Body of pancreas (tissue), 4 donors: ENCODE data around the gene MAB21L4. TPM values are rescaled to one million over a fixed set of nuclear protein-coding genes. Genes with fewer than 3 reads are reported as not detected.

Experiments
- ATAC-seq: fragments of 150-250 bp; one replicate; pipeline ENCODE4 v1.9.1; 2016
- DNase-seq, 4 donors: peaks; one replicate each; pipeline ENCODE4 v3.0.0-alpha.2; 2019
- H3K27ac ChIP-seq, 4 donors: fragments of 200-600 bp; sonication (generic); 1 replicate in 3 of 4; 2 replicates in 1 of 4; pipeline versions ENCODE4 v1.5.1 to v1.6.1; 2016 to 2019; ENCODE audit warnings: mild to moderate bottlenecking in 1 of 4, mixed read lengths in 1 of 4, moderate library complexity in 1 of 4
- H3K27me3 ChIP-seq, 2 donors: fragments of 200-600 bp; sonication (generic); one replicate each; pipeline ENCODE4 v1.6.0; 2016; ENCODE audit warnings: mild to moderate bottlenecking in 1 of 2
- H3K36me3 ChIP-seq, 2 donors: fragments of 200-600 bp; sonication (generic); replicated peaks in 1 of 2; 2 replicates each; pipeline ENCODE4 v1.5.1; 2016; ENCODE audit warnings: low read depth in 2 of 2; ENCODE audit not compliant: insufficient read depth in 1 of 2
- H3K4me1 ChIP-seq: fragments of 200-600 bp; sonication (generic); one replicate; pipeline ENCODE4 v1.6.0; 2016
- H3K4me3 ChIP-seq, 2 donors: fragments of 200-600 bp; sonication (generic); 1 replicate in 1 of 2; 2 replicates in 1 of 2; pipeline ENCODE4 v1.5.1; 2016 to 2019
- H3K9me3 ChIP-seq, 3 donors: fragments of 200-600 bp; sonication (generic); 1 replicate in 2 of 3; 2 replicates in 1 of 3; pipeline ENCODE4 v1.5.1; 2016
- CTCF ChIP-seq, 7 experiments: fragments of 450-650 bp in 4 of 7; fragments of 200-600 bp in 3 of 7; sonication (generic) in 3 of 7; IDR thresholded peaks; one replicate each; pipeline ENCODE4 v1.5.1; 2016 to 2019; ENCODE audit warnings: antibody characterized with exemption in 7 of 7
- POLR2A ChIP-seq, 3 donors: fragments of 450-650 bp; IDR thresholded peaks; one replicate each; pipeline ENCODE4 v1.6.1; 2016; ENCODE audit warnings: antibody characterized with exemption in 3 of 3, mild to moderate bottlenecking in 2 of 3
- WGBS, 2 donors: methylation state at CpG; one replicate each; pipeline ENCODE4 v1.1.5; 2017; 5-methylcytosine and 5-hydroxymethylcytosine counted together
- intact Hi-C: fragments of 100-400 bp; cut with DNase I; formaldehyde crosslinking; loops from one replicate; pipeline ENCODE4 v1.15.1; 2023
- total RNA-seq, 2 donors: library from RNA; depleted of rRNA; stranded (reverse); fragments of >200 nt; gene quantifications; one replicate each; pipeline ENCODE4 v1.1.0, GENCODE V29; 2016

The MAB21L4 gene
- total RNA-seq, 2 donors from 2014 or later, result 0.26 TPM; not detected in 1

- Histone ChIP-seq H3K9me3 (no peaks in the 10 kb centered on the region), H3K27ac (no peak overlapping the region), H3K27me3 (no peaks in the 10 kb centered on the region), H3K36me3 (no peaks in the 10 kb centered on the region), H3K4me1 (no peaks in the 10 kb centered on the region), H3K4me3 (no peak overlapping the region)
- 89 to 90% methylated on average over 3 to 17 of the region's 18 CpGs for WGBS, 2 donors
- no peak for TF ChIP-seq POLR2A (IDR thresholded peaks at IDR 0.05)
- no peak for TF ChIP-seq CTCF (IDR thresholded peaks at IDR 0.05)
- intact Hi-C loops, result no loop called here
- no peak for ATAC-seq
- peak in 1 of 4 donors; percentile 3 for DNase-seq
Observed at GRCh38 chr2:240878341-240878936, 17.5 kb downstream of the MAB21L4 start.

- WGBS, 2 donors, result 90 to 93% methylated on average over 24 to 39 of the region's 40 CpGs
- Histone ChIP-seq H3K4me3 (no peak overlapping the region), H3K9me3 (no peaks in the 10 kb centered on the region), H3K36me3 (no peaks in the 10 kb centered on the region), H3K4me1 (no peaks in the 10 kb centered on the region), H3K27ac (no peak overlapping the region), H3K27me3 (no peaks in the 10 kb centered on the region)
- intact Hi-C loops, result no loop called here
- TF ChIP-seq CTCF (IDR thresholded peaks at IDR 0.05), result no peak
- TF ChIP-seq POLR2A (IDR thresholded peaks at IDR 0.05), result no peak
- ATAC-seq (no peak), DNase-seq (peak in 1 of 4 donors; percentile 4)
Observed at GRCh38 chr2:240877460-240878340, 18.3 kb downstream of the MAB21L4 start.

- WGBS, 2 donors, result 68 to 78% methylated on average over 15 to 17 of the region's 18 CpGs
- H3K4me3 ChIP-seq, result no peak overlapping the region
- intact Hi-C loops, result no loop called here
- DNase-seq (peak in 3 of 4 donors; percentile 60 to 63 (median 61)), ATAC-seq (peak; percentile 43)
- no peaks in the 10 kb centered on the region for H3K9me3 ChIP-seq
- no peaks in the 10 kb centered on the region for H3K36me3 ChIP-seq
- H3K4me1 ChIP-seq, result no peaks in the 10 kb centered on the region
- no peak for TF ChIP-seq CTCF (IDR thresholded peaks at IDR 0.05)
- no peak for TF ChIP-seq POLR2A (IDR thresholded peaks at IDR 0.05)
- H3K27me3 ChIP-seq, result no peaks in the 10 kb centered on the region
- H3K27ac ChIP-seq, result no peak overlapping the region
Observed at GRCh38 chr2:240876475-240877251, 19.3 kb downstream of the MAB21L4 start.

GRCh38 chr2:240876035-240876474 lies 19.9 kb downstream of the MAB21L4 start:
- Histone ChIP-seq H3K4me3 (no peak overlapping the region), H3K27me3 (no peaks in the 10 kb centered on the region), H3K4me1 (no peaks in the 10 kb centered on the region), H3K9me3 (no peaks in the 10 kb centered on the region), H3K36me3 (no peaks in the 10 kb centered on the region), H3K27ac (no peak overlapping the region)
- no peak for ATAC-seq
- DNase-seq, result no peak
- intact Hi-C loops, result no loop called here
- TF ChIP-seq POLR2A (IDR thresholded peaks at IDR 0.05), result no peak
- no peak for TF ChIP-seq CTCF (IDR thresholded peaks at IDR 0.05)
- WGBS, 2 donors, result 83% methylated on average over 6 to 7 of the region's 7 CpGs
